ENCODE results near the gene OTOS.

DNA sequence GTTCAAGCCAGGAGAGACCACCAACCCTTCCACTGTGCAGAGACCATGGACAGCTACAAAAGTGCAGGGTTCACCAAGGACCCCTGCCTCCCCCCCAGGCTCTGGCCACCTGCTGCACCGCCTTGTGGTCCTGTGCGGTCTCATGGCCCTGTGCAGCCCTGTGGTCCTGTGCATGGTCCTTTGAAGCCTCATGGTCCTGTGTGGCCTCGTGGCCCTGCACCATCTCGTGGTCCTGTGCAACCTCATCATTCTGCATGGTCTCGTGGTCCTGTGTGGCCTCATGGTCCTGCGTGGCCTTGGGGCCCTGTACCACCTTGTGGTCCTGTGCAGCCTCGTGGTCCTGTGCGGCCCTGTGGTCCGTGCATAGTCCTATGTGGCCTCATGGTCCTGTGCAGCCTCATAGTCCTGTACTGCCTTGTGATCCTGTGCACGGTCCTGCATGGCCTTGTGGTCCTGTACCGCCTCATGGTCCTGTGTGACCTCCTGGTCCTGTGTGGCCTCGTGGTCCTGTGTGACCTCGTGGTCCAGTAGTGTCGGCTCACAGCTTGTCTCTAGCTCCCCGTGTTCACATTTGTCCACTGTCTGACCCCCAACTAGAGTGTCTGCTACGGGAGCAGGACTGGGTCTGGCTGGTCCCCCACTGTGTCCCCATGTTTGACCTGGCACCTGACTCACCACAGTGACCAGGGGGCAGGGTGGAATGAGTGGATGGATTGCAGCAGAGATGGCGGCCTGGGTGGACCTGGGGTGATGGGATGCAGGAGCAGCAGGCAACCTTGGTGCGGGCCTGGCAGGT lies 20.0 kb upstream of the OTOS start:
- TF ChIP-seq, protein P1, sequence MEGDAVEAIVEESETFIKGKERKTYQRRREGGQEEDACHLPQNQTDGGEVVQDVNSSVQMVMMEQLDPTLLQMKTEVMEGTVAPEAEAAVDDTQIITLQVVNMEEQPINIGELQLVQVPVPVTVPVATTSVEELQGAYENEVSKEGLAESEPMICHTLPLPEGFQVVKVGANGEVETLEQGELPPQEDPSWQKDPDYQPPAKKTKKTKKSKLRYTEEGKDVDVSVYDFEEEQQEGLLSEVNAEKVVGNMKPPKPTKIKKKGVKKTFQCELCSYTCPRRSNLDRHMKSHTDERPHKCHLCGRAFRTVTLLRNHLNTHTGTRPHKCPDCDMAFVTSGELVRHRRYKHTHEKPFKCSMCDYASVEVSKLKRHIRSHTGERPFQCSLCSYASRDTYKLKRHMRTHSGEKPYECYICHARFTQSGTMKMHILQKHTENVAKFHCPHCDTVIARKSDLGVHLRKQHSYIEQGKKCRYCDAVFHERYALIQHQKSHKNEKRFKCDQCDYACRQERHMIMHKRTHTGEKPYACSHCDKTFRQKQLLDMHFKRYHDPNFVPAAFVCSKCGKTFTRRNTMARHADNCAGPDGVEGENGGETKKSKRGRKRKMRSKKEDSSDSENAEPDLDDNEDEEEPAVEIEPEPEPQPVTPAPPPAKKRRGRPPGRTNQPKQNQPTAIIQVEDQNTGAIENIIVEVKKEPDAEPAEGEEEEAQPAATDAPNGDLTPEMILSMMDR (IDR thresholded peaks at IDR 0.05; ENCODE audit: low read depth, low read length, missing input control): no peak
- TF ChIP-seq EGR1 (IDR thresholded peaks at IDR 0.05; ENCODE audit: low read depth in 2 of 2) (no peak), YY1 (IDR thresholded peaks at IDR 0.05) (no peak), TAF1 (conservative IDR thresholded peaks at IDR 0.05) (no peak), HNF4A (conservative IDR thresholded peaks at IDR 0.05) (no peak), RAD21 (IDR thresholded peaks at IDR 0.05) (no peak), SP1 (IDR thresholded peaks at IDR 0.05) (no peak), GABPA (IDR thresholded peaks at IDR 0.05 in 1 of 2, conservative IDR thresholded peaks at IDR 0.05 in 1 of 2) (no peak), HNF4G (IDR thresholded peaks at IDR 0.05) (no peak)
- TF ChIP-seq, protein P2, sequence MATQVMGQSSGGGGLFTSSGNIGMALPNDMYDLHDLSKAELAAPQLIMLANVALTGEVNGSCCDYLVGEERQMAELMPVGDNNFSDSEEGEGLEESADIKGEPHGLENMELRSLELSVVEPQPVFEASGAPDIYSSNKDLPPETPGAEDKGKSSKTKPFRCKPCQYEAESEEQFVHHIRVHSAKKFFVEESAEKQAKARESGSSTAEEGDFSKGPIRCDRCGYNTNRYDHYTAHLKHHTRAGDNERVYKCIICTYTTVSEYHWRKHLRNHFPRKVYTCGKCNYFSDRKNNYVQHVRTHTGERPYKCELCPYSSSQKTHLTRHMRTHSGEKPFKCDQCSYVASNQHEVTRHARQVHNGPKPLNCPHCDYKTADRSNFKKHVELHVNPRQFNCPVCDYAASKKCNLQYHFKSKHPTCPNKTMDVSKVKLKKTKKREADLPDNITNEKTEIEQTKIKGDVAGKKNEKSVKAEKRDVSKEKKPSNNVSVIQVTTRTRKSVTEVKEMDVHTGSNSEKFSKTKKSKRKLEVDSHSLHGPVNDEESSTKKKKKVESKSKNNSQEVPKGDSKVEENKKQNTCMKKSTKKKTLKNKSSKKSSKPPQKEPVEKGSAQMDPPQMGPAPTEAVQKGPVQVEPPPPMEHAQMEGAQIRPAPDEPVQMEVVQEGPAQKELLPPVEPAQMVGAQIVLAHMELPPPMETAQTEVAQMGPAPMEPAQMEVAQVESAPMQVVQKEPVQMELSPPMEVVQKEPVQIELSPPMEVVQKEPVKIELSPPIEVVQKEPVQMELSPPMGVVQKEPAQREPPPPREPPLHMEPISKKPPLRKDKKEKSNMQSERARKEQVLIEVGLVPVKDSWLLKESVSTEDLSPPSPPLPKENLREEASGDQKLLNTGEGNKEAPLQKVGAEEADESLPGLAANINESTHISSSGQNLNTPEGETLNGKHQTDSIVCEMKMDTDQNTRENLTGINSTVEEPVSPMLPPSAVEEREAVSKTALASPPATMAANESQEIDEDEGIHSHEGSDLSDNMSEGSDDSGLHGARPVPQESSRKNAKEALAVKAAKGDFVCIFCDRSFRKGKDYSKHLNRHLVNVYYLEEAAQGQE (IDR thresholded peaks at IDR 0.05): no peak
- TF ChIP-seq, protein P3, sequence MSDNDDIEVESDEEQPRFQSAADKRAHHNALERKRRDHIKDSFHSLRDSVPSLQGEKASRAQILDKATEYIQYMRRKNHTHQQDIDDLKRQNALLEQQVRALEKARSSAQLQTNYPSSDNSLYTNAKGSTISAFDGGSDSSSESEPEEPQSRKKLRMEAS (IDR thresholded peaks at IDR 0.05): no peak

Measured in liver (tissue), 3 donors.